Effector CD4-positive, alpha-beta T cell (primary cell): ENCODE results near the gene SAMD10.
"Not testable (repeated sequence)": the region's sequence is repeated elsewhere in the genome, so short reads cannot be mapped to it uniquely, and the experiment has no call there.

Experiments used
- DNase-seq: peaks from one replicate; pipeline ENCODE4 v3.0.0-alpha.2; 2020
- total RNA-seq: gene quantifications from one replicate; lab custom pipeline; 2026; lab: John Stamatoyannopoulos, UW

Gene SAMD10
- 7.5 reads per million, percentile 26 among the genes with 10 or more reads in this experiment for total RNA-seq

DNA sequence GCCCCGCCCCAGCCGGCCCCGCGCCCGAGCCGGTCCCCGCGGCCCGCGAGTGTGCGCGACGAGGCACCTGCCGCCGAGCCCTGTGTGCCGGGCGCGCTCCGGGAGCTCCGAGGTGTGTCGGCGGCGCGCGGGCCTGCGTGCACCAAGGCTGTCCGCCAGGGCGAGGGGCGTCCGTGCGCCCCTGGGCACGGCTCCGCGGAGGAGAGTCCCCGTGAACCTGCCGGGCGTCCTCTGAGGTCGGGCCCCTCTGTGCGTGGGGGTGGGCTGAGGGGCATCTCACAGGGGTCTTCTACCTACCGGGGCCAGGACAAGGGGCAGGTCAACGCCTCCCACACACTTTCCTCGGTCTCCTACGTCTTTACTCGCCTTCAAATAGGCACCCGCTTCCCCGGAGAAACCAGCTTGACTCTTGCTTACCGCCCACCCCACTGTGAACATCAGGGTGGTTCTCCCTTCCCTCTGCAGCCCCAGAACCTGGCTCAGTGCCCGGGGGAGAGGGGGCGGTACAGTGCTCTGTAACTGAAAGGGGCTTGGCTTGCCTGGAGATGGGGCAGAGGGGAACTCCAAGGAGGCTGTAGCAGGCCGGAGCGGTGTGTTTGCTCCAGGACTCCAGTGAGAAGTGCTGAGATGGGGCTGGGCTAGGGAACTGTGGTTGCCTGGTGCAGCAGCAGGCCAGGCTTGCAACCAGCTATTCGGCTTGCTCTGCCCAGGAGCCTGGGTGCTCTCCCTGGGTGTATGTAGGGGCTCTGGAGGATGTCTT is at the start of gene SAMD10:
SAMD10 (minus strand) TSS at position 86 of the 760 bp plus-strand sequence. CDS start 175 bp downstream, outside the sequence.
- DNase-seq = peak; percentile 57

DNA sequence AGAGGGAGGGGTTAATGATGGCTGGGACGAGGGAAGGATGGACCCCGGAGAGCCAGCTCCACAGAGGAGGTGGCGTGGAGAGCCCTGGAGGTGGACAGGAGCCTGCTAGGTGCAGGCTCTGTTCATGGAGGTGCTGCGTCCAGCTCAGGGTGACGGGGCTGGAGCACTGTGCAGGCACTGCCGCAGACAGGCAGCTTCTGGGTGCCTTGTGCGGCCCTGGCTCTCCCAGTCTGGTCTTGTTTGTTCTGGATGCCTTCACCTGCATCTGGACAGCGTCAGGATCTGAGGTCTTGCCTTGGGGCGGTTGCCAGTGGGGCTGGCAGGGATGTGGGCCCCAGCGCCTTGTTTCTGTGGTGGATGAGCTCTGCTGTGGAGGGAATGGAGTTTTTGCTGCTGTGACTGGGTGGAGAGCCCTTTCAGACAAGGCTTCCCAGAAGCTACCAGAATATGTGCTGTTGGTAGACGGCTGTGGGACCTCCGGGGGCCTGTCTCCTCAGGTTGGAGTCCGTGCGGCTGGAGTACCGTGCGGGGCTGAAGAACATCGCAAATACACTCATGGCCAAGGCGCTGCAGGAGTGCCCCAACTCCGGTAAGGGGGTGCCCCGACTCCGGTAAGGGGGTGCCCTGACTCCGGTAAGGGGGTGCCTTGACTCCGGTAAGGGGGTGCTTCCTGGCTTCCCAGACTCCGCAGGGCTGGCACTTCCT is 48.7 kb upstream of the SAMD10 start:
- DNase-seq = no peak

DNA sequence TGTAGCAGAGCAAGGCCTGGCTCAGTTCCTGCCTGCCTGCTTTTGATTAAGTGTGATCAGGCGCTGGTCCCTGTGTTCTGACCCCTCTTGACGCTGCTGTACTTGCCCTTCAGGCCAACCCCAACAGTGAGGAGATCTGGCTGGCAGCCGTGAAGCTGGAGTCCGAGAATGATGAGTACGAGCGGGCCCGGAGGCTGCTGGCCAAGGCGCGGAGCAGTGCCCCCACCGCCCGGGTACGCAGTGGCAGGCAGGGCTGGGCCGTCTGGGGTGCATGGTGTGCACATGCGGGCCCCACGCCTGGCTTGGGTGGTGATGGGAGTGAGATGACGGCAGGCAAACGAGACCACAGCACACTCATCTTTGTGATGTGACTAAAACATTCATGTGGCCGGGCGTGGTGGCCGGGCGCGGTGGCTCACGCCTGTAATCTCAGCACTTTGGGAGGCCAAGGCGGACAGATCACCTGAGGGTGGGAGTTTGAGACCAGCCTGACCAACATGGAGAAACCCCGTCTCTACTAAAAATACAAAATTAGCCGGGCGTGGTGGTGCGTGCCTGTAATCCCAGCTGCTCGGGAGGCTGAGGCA is 46.5 kb upstream of the SAMD10 start:
- DNase-seq = no peak

DNA sequence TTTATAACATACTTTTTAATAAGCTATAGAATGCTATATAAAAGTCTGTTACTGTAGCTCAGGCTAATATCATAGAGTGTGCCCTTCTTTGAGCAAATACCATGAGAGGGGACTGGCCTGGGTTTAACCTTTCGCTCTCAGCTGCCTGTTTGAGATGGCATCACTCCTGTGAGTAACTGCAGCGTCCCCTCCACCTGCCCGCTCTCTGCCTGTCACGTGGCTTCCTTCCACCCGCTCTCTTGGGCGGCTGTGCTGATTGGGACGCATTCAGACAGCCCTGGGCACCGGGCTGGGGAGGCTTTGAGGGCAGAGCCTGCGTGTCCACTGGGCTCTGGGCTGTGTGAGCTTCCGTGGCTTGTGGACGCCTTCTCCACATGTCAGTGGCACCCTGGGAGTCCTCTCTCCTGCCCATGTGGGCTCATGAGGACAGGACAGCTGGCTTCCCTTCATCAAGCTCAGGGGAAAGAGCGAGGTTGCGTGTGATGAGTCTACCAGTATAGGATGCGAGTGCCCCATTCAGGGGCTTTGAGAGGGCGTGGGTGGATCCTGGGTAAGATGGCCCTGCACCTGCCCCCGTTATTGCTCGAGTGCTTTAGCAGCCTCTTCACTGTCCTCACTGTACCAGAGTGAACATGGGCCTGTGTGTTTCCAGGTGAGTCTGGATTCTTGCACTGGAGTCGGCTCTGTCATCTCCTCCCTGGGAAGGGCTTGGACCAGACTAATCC is 45.8 kb upstream of the SAMD10 start:
- no peak for DNase-seq

DNA sequence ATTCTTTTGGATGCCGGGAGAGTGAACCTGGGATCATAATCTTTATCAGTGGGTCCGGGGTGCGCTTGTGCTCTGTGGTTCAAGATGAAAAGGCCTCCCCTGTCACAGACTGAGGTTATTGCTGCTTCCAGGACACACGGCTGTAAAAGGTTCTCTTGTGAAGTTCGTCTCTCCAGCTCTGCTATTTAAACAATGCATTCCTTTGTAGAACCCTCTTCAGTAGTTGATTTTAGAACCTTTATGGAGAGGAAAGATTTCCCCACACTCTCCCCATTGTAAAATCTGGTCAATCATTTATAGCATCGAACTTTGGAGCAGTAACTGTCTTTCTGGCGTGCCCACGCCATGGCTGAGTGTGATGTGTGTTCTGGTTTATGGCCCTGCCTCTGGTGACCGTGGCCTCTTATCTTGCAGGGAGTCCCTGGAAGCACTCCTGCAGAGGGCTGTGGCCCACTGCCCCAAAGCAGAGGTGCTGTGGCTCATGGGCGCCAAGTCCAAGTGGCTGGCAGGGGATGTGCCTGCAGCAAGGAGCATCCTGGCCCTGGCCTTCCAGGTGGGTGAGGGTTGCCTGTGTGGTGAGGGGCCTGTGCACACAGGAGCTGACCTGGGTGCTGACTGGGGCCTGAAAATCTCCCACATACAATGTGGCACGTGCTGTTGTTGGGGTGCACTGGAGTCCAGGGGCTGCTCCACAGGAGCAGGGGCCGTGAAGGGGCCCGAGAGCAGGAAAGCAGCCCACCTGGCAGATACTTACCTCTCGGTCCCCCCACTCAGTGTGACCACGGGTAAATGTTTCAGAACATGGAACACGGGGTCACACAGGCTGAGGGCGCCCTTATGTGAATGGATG is 44.9 kb upstream of the SAMD10 start:
- no peak for DNase-seq

DNA sequence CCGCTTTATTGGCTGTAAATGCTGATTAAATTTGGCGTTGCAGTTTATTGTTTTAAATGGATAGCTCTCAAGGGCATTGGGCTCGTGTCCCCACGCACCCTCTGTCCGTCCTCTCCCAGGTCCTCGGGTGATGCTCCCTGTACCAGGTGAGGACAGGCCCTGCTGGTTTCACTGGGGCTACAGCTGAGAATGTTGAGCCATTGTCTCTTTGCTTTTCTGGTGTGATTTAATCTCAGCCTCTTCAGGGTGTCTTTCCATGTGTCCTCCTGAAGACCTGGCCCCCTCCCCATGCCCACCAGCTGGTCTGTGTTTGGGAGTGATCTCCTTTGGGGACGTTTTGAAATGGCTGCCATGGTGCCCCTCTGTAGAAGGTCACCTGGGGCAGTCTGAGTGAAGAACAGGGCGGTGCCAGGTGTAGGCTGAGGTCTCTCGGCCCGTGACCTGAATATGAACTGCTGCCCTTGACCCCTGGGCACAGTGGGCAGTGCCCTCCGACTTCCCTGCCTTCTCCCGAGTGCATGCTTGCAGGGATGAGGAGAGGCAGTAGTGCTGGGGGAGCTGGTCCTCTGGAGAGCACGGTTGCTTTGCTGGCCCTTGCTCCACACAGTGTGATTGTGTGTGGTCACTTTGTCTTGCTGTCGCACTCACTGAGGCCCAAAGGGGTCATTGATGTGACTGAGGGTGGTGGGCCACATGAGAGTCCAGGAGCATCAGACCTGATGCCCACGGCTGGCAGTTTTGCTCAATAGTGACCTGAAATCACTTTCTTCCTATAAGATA is 44.1 kb upstream of the SAMD10 start:
- no peak for DNase-seq

DNA sequence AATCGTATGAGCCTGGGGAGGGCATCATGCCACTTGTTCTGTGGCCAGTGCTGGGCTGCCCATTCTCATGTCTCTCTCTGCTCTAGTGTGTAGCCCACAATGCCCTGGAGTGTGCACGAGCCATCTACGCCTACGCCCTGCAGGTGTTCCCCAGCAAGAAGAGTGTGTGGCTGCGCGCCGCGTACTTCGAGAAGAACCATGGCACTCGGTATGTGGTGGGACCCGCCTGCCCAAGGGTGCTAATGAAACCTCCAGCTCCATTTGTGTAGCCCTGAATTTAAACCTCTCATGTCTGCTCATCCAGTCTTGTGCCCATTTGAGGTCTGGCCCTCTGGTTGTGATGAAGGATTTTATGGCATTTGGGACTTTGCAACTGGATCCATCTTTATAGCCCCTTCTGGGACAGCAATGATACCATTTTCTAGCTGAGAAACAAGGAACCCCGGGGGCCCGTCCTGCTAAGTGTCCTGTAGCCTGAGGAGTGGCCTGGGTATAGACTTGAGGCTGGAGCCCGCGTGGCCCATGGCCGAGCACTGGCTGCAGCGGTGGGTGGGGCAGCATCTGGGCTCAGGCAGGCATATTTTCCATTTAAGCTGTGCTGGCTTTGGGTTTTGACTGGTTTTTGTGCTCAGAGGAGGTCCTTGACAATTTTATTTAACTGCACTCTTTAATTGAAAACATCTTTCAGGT is 43.4 kb upstream of the SAMD10 start:
- DNase-seq = no peak

DNA sequence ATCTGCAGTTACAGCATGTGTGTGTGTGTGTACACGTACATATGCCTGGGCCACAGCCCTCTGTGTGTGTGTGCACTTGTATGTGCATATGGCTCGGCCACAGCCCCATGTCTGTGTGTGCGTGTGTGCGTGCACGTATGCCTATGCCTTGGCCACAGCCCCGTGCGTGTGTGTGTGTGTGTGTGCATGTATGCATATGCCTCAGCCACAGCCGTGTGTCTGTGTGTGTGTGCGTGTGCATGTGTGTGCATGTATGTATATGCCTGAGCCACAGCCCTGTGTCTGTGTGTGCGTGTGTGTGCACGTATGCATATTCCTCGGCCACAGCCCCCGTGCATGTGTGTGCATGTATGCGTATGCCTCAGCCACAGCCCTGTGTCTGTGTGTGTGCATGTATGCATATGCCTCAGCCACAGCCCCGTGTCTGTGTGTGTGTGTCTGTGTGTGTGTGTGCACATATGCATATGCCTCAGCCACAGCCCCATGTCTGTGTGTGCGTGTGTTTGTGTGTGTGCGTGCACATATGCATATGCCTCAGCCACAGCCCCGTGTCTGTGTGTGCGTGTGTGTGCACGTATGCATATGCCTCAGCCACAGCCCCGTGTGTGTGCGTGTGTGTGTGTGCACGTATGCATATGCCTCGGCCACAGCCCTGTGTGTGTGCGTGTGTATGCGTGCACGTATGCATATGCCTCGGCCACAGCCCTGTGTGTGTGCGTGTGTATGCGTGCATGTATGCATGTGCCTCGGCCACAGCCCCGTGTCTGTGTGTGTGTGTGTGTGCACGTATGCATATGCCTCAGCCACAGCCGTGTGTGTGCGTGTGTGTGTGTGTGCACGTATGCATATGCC is 41.9 kb upstream of the SAMD10 start:
- DNase-seq = no peak

DNA sequence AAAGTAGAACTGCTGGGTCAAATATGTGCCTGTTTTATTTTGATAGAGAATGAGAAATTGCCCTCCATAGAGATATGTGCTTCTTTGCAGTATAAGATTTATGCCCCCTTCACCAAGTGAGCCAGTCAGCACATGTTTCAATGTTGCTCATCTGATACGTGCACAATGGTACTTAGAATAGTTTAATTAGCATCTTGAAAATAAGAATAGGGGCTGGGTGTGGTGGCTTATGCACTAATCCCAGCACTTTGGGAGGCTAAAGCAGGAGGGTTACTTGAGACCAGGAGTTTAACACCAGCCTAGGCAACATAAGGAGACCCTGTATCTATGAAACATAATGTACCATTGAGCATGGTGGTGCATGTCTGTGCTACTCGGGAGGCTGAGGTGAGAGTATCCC is 36.2 kb upstream of the SAMD10 start:
- no peak for DNase-seq

DNA sequence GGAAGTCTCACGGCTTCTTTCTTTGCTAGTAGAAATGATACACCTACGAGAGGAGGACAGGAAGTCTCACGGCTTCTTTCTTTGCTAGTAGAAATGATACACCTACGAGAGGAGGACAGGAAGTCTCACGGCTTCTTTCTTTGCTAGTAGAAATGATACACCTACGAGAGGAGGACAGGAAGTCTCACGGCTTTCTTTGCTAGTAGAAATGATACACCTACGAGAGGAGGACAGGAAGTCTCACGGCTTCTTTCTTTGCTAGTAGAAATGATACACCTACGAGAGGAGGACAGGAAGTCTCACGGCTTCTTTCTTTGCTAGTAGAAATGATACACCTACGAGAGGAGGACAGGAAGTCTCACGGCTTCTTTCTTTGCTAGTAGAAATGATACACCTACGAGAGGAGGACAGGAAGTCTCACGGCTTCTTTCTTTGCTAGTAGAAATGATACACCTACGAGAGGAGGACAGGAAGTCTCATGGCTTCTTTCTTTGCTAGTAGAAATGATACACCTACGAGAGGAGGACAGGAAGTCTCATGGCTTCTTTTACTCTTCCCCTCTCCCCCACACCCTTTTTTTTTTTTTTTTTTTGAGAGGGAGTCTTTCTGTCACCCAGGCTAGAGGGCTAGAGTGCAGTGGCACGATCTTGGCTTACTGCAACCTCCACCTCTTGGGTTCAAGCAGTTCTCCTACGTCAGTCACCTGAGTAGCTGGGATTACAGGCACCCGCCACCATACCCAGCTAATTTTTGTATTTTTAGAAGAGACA is 33.1 kb upstream of the SAMD10 start:
- DNase-seq = not testable (repeated sequence)

DNA sequence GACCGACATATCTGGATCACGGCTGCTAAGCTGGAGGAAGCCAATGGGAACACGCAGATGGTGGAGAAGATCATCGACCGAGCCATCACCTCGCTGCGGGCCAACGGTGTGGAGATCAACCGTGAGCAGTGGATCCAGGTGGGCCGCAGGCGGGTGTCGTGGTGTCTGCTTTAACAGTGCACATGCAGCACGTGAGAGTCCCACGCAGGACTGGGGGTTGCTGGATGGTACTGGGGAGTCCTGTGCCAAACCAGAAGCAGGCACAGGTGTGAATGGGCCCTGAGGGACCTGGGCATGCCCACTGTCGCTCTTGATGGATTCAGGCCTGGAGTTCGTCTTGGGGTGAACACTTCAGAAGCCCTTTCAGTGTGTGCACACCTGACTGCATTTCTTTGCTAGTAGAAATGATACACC is 31.9 kb upstream of the SAMD10 start:
- DNase-seq = no peak

DNA sequence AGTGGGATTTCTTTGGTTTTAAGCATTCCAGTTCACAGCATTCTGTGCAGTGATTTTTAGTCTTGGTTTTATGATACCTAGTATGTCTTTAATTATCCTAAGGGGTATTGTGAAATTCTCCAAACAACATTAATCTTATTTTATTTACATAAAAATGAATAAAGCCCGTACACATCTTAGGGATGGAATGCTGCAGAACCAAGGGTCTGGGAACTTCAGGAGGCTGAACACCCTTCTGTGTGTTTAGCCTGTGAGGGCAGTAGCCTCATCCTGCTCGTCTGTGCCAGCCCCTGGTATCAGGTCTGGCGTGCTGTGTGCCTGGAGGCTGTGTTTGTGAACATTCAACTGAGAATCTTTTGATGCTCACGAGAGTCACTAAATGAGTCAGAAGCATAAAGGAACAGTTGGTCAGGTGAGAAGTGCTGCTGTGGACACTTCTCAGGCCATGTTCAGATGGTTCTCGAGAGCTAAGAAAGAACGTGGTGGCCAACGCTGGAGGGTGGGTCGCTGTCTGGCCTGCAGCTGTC is 31.3 kb upstream of the SAMD10 start:
- no peak for DNase-seq

DNA sequence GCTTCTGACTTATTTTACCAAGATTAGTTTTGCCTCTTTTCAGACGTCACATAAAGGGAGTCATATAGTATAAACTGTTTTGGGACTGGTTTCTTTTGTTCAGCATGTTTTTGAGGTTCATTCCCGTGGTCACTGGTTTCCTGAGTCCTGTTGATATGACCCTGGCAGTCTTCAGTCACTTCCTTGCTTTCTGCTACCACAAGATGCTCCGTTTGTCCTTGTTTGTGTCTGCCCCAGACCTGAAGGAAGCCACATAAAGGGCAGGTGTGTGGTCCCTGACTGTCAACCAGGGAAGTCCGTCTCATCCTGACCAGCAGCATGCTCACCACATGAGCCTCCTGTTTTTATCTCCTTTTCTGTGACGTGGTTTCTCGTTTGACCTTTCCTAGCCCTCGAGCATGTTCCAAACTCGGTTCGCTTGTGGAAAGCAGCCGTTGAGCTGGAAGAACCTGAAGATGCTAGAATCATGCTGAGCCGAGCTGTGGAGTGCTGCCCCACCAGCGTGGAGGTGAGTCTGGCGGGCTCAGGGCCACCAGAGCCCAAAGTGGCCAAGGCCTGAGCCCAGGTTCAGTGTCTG is 30.5 kb upstream of the SAMD10 start:
- no peak for DNase-seq

DNA sequence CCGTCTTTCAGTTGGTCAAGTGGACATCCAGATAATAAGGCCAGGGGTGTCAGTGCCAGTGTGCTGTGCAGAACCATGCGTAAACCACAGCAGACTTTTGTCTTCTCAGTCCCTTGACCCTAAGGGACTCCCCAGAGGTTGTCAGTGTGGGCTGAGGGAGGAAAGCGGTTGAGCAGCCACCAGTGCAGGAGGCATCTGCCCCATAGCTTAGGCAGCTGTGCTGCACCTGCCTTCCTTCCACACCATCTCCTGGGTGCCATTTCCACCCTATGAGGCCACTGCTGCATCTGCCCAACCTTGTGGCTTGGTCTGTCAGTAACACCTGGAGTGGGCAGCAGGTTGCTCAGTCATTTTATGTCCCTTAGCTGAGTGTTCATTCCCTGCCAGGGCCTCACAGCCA is 27.5 kb upstream of the SAMD10 start:
- no peak for DNase-seq

DNA sequence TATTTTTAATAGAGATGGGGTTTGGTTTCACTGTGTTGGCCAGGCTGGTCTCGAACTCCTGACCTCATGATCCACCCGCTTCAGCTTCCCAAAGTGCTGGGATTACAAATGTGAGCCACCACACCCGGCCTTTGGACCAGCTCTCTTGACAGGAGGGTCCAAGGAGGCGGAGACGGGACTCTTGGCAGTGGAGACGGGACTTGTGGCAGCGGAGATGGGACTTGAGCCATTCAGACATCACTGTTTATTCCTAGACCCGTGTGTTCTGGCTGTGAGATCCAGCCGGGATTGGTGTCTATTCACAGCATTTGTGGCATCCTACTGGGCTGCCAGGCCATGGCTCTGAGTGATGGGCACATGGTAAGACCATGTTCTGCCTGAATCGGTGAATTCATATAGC is 27.0 kb upstream of the SAMD10 start:
- no peak for DNase-seq

DNA sequence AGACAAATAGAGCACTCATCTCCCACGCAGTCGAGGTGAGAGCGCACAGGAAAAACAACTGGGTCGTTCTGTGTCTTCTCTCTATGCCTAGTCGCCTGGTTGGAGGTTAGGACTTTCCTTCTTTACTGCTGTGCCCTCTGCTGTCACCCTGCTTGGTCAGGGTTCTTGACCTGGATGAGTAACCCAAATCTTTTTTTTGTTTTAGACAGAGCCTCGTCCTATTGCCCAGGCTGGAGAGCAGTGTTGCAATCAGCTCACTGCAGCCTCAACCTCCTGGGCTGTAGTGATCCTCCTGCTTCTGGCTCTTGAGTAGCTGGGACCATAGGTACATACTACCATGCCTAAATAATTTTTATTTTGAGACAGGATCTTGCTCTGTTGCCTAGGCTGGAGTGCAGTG is 26.0 kb upstream of the SAMD10 start:
- no peak for DNase-seq

DNA sequence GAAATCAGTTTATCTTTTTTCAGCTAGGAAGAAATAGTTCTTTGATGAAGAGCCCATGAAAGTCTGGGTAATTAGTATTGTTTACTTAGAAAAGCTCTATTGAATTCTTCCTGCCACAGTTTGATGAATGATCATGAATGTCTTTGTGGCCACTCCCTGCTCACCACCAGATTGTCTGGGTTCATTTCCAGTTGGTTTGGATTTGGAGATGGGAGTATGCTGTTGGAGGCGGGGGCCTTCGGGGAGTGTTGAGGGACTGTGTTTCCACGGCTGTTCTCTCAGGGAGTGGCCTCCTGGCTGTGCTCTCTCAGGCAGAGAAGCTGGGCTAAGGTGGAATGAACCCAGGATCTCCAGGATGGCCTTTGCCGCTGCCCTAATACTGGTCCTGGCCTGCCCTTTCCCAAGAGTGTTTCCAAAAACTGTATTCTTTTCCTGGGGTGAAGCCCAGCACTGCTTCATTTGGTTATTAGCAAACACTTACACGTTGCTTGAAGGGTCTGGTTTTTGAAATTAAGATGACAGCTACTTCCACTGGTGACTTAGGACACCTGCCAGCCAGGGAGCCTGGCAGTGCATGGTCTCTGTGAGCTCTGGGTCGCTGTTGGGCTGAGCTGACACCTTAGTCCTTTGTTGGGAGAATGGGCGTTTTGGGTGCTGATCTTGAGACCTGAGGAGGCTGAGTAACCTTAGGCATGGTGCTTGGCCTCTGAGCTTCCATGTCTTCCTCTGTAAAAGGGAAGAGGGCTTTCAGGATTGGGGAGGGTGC is 24.7 kb upstream of the SAMD10 start:
- no peak for DNase-seq

DNA sequence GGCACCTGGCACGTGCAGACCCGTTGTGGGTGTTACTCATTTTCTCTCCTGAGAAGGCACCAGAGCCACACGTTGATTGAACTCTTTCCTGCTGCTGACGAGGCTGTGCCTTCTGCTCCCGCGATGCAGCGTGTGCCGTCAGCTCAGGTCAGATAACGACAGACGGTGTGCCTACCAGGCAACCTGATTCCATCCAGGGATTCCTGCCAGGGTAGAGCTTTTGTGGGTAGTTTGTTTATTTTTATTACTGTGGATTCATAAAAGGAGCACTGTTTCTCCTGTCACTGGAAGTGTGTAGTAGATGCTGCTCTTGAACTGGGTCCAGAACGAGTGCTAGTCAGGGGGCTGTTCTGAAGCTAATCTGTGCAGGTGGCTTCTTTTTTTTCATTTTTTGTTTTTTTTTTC is 22.2 kb upstream of the SAMD10 start:
- DNase-seq = no peak
